Measurements from ENCODE around the gene YARS1. TPM values are rescaled to one million over a fixed set of nuclear protein-coding genes. Genes with fewer than 3 reads are reported as not detected.
A peak's percentile ranks its signal among the peaks of the same experiment; 100 is the strongest.

Gene YARS1
- total and polyA plus RNA-seq, 2 of the 13 experiments (the other 11 are each of a cell fraction or from before 2014, with no cell fraction given), result 50.1 to 113 TPM

- TF ChIP-seq, protein P1, sequence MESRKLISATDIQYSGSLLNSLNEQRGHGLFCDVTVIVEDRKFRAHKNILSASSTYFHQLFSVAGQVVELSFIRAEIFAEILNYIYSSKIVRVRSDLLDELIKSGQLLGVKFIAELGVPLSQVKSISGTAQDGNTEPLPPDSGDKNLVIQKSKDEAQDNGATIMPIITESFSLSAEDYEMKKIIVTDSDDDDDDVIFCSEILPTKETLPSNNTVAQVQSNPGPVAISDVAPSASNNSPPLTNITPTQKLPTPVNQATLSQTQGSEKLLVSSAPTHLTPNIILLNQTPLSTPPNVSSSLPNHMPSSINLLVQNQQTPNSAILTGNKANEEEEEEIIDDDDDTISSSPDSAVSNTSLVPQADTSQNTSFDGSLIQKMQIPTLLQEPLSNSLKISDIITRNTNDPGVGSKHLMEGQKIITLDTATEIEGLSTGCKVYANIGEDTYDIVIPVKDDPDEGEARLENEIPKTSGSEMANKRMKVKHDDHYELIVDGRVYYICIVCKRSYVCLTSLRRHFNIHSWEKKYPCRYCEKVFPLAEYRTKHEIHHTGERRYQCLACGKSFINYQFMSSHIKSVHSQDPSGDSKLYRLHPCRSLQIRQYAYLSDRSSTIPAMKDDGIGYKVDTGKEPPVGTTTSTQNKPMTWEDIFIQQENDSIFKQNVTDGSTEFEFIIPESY (CRISPR knock-in tag; IDR thresholded peaks at IDR 0.05), result no peak
- TF ChIP-seq ZNF782 (CRISPR knock-in tag; IDR thresholded peaks at IDR 0.05; ENCODE audit: borderline replicate concordance) (no peak), IRF9 (CRISPR knock-in tag; IDR thresholded peaks at IDR 0.05; ENCODE audit: borderline replicate concordance) (no peak), IKZF4 (CRISPR knock-in tag; IDR thresholded peaks at IDR 0.05; ENCODE audit: borderline replicate concordance, low read depth, not compliant biosample characterization) (no peak), ZNF317 (CRISPR knock-in tag; IDR thresholded peaks at IDR 0.05) (no peak), KMT2A (CRISPR knock-in tag; IDR thresholded peaks at IDR 0.05) (no peak), BHLHE40 (IDR thresholded peaks at IDR 0.05; ENCODE audit: low read length) (no peak), ARNTL (CRISPR knock-in tag; IDR thresholded peaks at IDR 0.05) (peak; percentile 24; the same call in 1 of the 2 replicates), ZSCAN21 (CRISPR knock-in tag; IDR thresholded peaks at IDR 0.05; ENCODE audit: borderline replicate concordance) (no peak), FOXC1 (CRISPR knock-in tag; IDR thresholded peaks at IDR 0.05; ENCODE audit: borderline replicate concordance) (no peak)
- TF ChIP-seq, protein P2, sequence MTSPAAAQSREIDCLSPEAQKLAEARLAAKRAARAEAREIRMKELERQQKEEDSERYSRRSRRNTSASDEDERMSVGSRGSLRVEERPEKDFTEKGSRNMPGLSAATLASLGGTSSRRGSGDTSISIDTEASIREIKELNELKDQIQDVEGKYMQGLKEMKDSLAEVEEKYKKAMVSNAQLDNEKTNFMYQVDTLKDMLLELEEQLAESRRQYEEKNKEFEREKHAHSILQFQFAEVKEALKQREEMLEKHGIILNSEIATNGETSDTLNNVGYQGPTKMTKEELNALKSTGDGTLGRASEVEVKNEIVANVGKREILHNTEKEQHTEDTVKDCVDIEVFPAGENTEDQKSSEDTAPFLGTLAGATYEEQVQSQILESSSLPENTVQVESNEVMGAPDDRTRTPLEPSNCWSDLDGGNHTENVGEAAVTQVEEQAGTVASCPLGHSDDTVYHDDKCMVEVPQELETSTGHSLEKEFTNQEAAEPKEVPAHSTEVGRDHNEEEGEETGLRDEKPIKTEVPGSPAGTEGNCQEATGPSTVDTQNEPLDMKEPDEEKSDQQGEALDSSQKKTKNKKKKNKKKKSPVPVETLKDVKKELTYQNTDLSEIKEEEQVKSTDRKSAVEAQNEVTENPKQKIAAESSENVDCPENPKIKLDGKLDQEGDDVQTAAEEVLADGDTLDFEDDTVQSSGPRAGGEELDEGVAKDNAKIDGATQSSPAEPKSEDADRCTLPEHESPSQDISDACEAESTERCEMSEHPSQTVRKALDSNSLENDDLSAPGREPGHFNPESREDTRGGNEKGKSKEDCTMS (CRISPR knock-in tag; conservative IDR thresholded peaks at IDR 0.05), result no peak
- TF ChIP-seq, protein P3, sequence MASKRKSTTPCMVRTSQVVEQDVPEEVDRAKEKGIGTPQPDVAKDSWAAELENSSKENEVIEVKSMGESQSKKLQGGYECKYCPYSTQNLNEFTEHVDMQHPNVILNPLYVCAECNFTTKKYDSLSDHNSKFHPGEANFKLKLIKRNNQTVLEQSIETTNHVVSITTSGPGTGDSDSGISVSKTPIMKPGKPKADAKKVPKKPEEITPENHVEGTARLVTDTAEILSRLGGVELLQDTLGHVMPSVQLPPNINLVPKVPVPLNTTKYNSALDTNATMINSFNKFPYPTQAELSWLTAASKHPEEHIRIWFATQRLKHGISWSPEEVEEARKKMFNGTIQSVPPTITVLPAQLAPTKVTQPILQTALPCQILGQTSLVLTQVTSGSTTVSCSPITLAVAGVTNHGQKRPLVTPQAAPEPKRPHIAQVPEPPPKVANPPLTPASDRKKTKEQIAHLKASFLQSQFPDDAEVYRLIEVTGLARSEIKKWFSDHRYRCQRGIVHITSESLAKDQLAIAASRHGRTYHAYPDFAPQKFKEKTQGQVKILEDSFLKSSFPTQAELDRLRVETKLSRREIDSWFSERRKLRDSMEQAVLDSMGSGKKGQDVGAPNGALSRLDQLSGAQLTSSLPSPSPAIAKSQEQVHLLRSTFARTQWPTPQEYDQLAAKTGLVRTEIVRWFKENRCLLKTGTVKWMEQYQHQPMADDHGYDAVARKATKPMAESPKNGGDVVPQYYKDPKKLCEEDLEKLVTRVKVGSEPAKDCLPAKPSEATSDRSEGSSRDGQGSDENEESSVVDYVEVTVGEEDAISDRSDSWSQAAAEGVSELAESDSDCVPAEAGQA (IDR thresholded peaks at IDR 0.05; ENCODE audit: low read depth), result no peak
- TF ChIP-seq, protein P3 (CRISPR knock-in tag; IDR thresholded peaks at IDR 0.05; ENCODE audit: borderline replicate concordance), result no peak
These were observed 57.6 kb downstream of the YARS1 start (continued) for GRCh38 chr1:32759521-32759981.

Measured in HepG2 (cell line).